HG03135 (cell line): ENCODE results near the gene PLEKHO1.
"Not testable (repeated sequence)": the region's sequence is repeated elsewhere in the genome, so short reads cannot be mapped to it uniquely, and the experiment has no call there.

Experiments
- ATAC-seq: cut with Tn5 transposase; IDR thresholded peaks from one replicate; pipeline ENCODE4 v1.9.1; 2021; ENCODE audit warnings: mild to moderate bottlenecking, moderate library complexity; ENCODE audit not compliant: unreplicated experiment

PLEKHO1 gene

GRCh38 chr1:150149271-150150132, at the start of gene PLEKHO1:
PLEKHO1 (plus strand) TSS chr1:150149916; CDS start chr1:150150258, 342 bp downstream.
- peak; percentile 48 for ATAC-seq

GRCh38 chr1:150102986-150103385, 46.7 kb upstream of the PLEKHO1 start:
- no peak for ATAC-seq

GRCh38 chr1:150106341-150106740, 43.4 kb upstream of the PLEKHO1 start:
- no peak for ATAC-seq

- ATAC-seq, result no peak
These were observed 40.1 kb upstream of the PLEKHO1 start for GRCh38 chr1:150109586-150109985.

GRCh38 chr1:150110116-150110515, 39.6 kb upstream of the PLEKHO1 start:
- no peak for ATAC-seq

- ATAC-seq, result no peak
These were observed 38.0 kb upstream of the PLEKHO1 start for GRCh38 chr1:150111670-150112069.

GRCh38 chr1:150115121-150115520, 34.6 kb upstream of the PLEKHO1 start:
- no peak for ATAC-seq

GRCh38 chr1:150118716-150119115, 31.0 kb upstream of the PLEKHO1 start:
- ATAC-seq, result no peak

- no peak for ATAC-seq
These were observed 28.4 kb upstream of the PLEKHO1 start for GRCh38 chr1:150121236-150121862.

GRCh38 chr1:150126811-150127210, 22.9 kb upstream of the PLEKHO1 start:
- no peak for ATAC-seq

GRCh38 chr1:150127464-150127863, 22.3 kb upstream of the PLEKHO1 start:
- no peak for ATAC-seq

- ATAC-seq, result no peak
These were observed 21.8 kb upstream of the PLEKHO1 start for GRCh38 chr1:150127868-150128267.

GRCh38 chr1:150132372-150132771, 17.3 kb upstream of the PLEKHO1 start:
- ATAC-seq, result no peak

- no peak for ATAC-seq
These were observed 15.2 kb upstream of the PLEKHO1 start for GRCh38 chr1:150134537-150134936.

GRCh38 chr1:150135400-150135799, 14.3 kb upstream of the PLEKHO1 start:
- not testable (repeated sequence) for ATAC-seq

- no peak for ATAC-seq
These were observed 11.7 kb upstream of the PLEKHO1 start for GRCh38 chr1:150138044-150138443.

- no peak for ATAC-seq
These were observed 8.3 kb upstream of the PLEKHO1 start for GRCh38 chr1:150141452-150141851.

GRCh38 chr1:150142083-150142482, 7.6 kb upstream of the PLEKHO1 start:
- no peak for ATAC-seq

- no peak for ATAC-seq
These were observed 5.1 kb upstream of the PLEKHO1 start for GRCh38 chr1:150144606-150145005.

- not testable (repeated sequence) for ATAC-seq
These were observed 3.7 kb upstream of the PLEKHO1 start for GRCh38 chr1:150146016-150146415.

GRCh38 chr1:150146849-150147542, 2.7 kb upstream of the PLEKHO1 start:
- ATAC-seq, result no peak

GRCh38 chr1:150148837-150149270, 862 bp upstream of the PLEKHO1 start:
- ATAC-seq, result no peak
